HL-60 (cell line): Measurements from ENCODE around the gene PCSK5.

Experiments
- CTCF ChIP-seq: IDR thresholded peaks from one replicate; pipeline ENCODE4 v1.5.1; 2011; ENCODE audit warnings: low read length, control low read depth, inconsistent platforms; ENCODE audit not compliant: insufficient read depth
- GABPA ChIP-seq: IDR thresholded peaks from 2 replicates; pipeline ENCODE4 v1.6.1; 2012; ENCODE audit warnings: low read depth
- REST ChIP-seq: IDR thresholded peaks from 2 replicates; pipeline ENCODE4 v1.6.1; 2012; ENCODE audit warnings: low read depth; ENCODE audit not compliant: insufficient replicate concordance
- SPI1 ChIP-seq: IDR thresholded peaks from 2 replicates; pipeline ENCODE4 v1.6.1; 2012; ENCODE audit warnings: low read depth, mild to moderate bottlenecking, borderline replicate concordance

GRCh38 chr9:76218886-76219445, 328.5 kb downstream of the PCSK5 start:
- no peak for TF ChIP-seq CTCF
- no peak for TF ChIP-seq GABPA
- TF ChIP-seq REST = no peak
- no peak for TF ChIP-seq SPI1
